ENCODE data around the gene RTN4R. TPM values are rescaled to one million over a fixed set of nuclear protein-coding genes. Genes with fewer than 3 reads are reported as not detected.
"Not testable (repeated sequence)": the region's sequence is repeated elsewhere in the genome, so short reads cannot be mapped to it uniquely, and the experiment has no call there.

Gene RTN4R
- total RNA-seq, 1 donor from 2014 or later, result 9.8 TPM

DNA sequence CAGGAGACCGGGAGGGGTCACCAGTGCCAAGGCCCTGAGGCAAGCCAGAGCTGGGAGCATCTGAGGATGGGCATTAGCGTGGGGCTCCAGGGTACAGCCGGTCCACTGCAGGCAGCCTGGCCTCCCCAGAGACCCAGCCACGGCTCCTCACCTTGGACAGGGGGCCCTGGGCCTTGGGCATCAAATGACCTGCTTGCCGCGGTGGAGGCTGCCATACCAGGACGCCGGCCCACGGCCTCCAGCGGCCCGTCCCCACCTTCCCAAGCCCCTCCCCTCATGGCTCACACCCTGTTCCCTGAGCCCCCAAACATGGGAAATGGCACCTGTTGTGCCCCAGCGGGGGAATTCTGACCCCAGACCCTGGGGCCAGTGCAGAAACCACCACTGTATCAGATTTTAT is 12.7 kb upstream of the RTN4R start:
- H3K27ac ChIP-seq, result no peak overlapping the region
- DNase-seq (no peak), ATAC-seq (no peak)
- H3K4me1 ChIP-seq, result no peaks in the 10 kb centered on the region
- TF ChIP-seq, protein P1, sequence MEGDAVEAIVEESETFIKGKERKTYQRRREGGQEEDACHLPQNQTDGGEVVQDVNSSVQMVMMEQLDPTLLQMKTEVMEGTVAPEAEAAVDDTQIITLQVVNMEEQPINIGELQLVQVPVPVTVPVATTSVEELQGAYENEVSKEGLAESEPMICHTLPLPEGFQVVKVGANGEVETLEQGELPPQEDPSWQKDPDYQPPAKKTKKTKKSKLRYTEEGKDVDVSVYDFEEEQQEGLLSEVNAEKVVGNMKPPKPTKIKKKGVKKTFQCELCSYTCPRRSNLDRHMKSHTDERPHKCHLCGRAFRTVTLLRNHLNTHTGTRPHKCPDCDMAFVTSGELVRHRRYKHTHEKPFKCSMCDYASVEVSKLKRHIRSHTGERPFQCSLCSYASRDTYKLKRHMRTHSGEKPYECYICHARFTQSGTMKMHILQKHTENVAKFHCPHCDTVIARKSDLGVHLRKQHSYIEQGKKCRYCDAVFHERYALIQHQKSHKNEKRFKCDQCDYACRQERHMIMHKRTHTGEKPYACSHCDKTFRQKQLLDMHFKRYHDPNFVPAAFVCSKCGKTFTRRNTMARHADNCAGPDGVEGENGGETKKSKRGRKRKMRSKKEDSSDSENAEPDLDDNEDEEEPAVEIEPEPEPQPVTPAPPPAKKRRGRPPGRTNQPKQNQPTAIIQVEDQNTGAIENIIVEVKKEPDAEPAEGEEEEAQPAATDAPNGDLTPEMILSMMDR (IDR thresholded peaks at IDR 0.05), result no peak
- H3K36me3 ChIP-seq, result no peaks in the 10 kb centered on the region
- intact Hi-C loops (cut with DNase I), result no loop called here
- H3K9me3 ChIP-seq, result no peaks in the 10 kb centered on the region
- H3K27me3 ChIP-seq, result no peaks in the 10 kb centered on the region
- H3K4me3 ChIP-seq, result no peak overlapping the region

DNA sequence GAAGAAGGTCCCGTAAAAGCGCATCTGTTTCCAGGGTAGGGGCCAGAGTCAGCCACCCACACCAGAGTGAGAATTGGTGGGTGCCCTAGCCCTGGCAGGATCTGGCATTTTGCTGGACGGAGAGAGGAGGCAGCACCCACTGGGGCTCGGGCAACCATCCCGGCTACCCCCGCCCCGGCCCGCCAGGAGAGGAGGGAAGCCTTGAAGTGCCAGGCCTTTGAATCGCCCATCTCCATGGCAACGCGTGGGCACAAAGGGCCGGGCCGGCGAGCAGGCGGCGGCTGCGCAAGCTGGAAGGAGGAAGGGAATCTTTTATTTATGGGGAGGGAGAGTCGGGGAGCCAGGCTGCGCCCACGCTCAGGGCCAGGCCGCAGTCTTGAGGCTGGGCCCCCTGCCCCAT is 12.0 kb upstream of the RTN4R start:
- H3K9me3 ChIP-seq, H3K4me3 ChIP-seq: not testable (repeated sequence)

DNA sequence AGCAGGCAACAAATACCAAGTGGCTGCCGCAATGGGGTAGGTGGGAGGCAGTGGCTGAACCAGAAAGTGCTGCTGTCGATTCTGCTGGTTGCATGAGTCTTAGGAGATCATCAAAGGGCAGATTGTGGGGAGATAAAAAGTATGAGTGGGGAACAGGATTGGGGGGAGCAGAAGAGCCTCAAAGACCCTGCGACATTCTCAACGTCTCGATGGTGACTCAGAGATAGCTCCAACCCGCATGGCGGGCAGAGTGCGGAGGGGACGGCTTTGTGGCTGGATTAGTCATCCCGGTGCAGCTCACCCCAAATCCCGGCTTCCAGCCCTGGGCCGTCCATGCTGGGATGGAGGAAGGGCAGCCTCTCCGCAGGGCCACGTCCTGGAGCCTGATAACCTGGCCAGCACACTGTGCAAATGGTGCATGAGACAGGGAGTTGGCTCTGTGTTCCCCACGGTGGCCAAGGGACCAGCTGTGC is 11.6 kb upstream of the RTN4R start:
- no peaks in the 10 kb centered on the region for H3K27me3 ChIP-seq
- no peak overlapping the region for H3K27ac ChIP-seq
- H3K9me3 ChIP-seq, result no peaks in the 10 kb centered on the region
- no peak overlapping the region for H3K4me3 ChIP-seq
- intact Hi-C loops (cut with DNase I), result no loop called here
- H3K4me1 ChIP-seq, result no peaks in the 10 kb centered on the region
- TF ChIP-seq, protein P1 (IDR thresholded peaks at IDR 0.05), result no peak
- DNase-seq (no peak), ATAC-seq (no peak)
- no peaks in the 10 kb centered on the region for H3K36me3 ChIP-seq

More for the DNA sequence above, 12.0 kb upstream of the RTN4R start:
- H3K4me1 ChIP-seq; H3K36me3 ChIP-seq; H3K27me3 ChIP-seq; DNase-seq; ATAC-seq; intact Hi-C loops (cut with DNase I); H3K27ac ChIP-seq: not testable (repeated sequence)

DNA sequence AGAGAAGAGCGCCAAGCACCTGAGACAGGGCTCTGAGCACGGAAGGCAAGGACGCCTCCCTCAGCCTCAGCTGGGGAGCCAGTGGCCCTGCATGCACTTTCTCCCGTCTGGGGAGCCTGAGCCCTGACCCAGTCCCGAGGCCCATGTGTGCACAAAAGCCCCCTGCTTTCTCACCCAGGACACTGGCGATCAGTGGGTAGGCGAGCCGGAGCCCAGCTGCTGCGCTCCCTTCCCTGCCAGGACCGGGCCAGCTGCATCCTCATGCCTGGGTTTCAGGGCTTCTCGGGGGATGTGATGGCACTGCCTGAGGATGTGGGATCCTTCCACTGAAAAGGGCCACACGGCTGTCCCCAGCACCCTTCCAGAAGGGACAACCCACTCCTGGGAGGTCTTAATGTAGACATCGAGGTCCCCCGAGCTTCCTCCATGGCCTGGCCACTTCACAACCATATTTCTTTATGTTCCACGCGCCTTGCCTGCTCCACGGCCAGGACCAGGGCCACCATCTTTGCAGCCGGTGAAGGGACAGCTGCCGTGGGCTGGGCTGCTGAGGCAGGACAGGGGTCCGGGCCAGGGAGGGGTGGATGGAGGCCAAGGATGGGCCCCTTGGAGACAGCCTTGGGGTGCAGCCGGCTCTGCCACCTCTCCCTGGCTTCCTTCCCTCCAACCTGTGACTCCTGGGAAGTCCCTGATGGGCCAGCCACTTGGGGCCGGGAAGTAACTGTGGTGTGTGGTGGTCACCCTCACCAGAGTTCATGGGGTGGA is 10.8 kb upstream of the RTN4R start:
- H3K27me3 ChIP-seq; ATAC-seq; H3K4me3 ChIP-seq; DNase-seq; intact Hi-C loops (cut with DNase I); H3K27ac ChIP-seq; H3K9me3 ChIP-seq; H3K4me1 ChIP-seq; H3K36me3 ChIP-seq: not testable (repeated sequence)

DNA sequence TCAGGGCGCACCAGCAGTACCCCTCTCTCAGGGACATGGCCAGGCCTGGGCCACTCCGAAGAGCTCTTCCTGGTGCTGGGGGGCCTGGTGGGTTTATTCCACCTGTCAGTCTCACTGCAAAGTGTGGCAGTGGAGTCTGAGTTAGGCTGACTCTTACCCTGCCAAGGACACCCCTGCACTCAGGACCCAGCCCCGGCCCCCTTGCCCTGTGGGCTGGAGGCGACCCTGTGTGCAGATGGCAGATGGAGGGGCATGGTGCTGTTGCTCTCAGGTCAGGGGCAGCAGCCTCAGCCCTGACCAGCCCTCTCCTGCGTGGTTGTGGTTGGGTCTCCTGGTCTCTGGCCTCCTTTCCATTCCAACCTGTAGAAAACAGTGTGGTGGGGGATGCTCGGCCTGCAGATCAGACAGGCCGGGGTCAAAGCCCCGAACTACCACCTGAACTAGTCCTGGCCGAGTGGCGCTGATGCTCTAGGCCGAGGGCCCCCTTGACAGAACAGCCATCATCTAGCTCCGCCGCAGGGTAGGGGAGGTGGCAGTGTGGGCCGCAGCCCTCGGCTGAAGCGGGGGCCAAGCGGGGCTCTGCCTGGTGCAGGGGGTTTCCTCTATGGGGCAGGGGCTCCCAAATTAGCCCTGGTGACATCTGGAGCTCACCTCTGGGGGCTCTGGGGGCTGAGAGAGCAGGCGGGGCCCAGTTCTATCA is 10.0 kb upstream of the RTN4R start:
- intact Hi-C loops (cut with DNase I); H3K4me3 ChIP-seq; H3K27me3 ChIP-seq; ATAC-seq; H3K9me3 ChIP-seq; H3K27ac ChIP-seq; DNase-seq; H3K4me1 ChIP-seq; H3K36me3 ChIP-seq: not testable (repeated sequence)

DNA sequence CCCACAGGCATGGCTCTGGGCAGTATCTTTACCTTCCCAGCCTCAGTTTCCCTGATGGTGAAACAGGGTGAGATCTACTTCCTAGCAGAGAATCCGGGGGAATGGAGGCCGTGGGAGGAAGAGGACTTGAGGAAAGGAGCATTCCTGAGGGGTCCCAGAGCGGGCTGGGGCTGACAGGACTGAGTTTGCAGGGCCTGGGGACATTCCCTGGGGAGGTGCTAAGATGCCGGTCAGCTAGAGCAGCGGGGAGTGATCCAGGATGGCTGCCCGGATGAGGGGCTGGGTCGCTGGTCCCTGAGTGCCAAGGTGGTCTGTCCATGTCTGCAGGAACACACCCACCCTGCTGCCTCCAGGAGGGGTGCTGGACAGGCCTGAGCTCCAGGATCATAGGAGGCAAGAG is 8.3 kb upstream of the RTN4R start:
- no peaks in the 10 kb centered on the region for H3K4me1 ChIP-seq
- intact Hi-C loops (cut with DNase I), result no loop called here
- no peak overlapping the region for H3K27ac ChIP-seq
- ATAC-seq (no peak), DNase-seq (no peak)
- TF ChIP-seq, protein P1 (IDR thresholded peaks at IDR 0.05), result no peak
- no peak overlapping the region for H3K4me3 ChIP-seq
- no peaks in the 10 kb centered on the region for H3K27me3 ChIP-seq
- H3K9me3 ChIP-seq, result no peaks in the 10 kb centered on the region
- no peaks in the 10 kb centered on the region for H3K36me3 ChIP-seq

DNA sequence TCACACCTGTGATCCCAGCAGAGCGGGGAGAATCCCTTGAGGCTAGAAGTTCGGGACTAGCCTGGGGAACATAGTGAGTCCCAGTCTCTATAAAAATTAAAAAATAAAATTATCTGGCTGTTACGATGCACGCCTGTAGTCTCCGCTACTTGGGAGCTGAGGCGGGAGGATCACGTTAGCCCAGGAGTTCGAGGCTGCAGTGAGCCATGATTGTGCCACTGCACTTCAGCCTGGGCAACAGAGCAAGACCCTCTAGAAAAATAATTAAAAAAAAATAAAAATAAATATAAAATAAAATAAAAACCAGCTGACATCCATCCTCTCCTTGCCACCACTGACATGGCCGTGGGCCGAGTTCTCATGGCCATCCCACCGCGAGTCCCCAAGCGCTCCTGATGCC is 7.7 kb upstream of the RTN4R start:
- ATAC-seq (no peak), DNase-seq (no peak)
- H3K27me3 ChIP-seq, result no peaks in the 10 kb centered on the region
- no peak overlapping the region for H3K27ac ChIP-seq
- H3K4me1 ChIP-seq, result no peaks in the 10 kb centered on the region
- TF ChIP-seq, protein P1 (IDR thresholded peaks at IDR 0.05), result no peak
- no peaks in the 10 kb centered on the region for H3K36me3 ChIP-seq
- intact Hi-C loops (cut with DNase I), result no loop called here
- H3K9me3 ChIP-seq, result no peaks in the 10 kb centered on the region
- H3K4me3 ChIP-seq, result no peak overlapping the region

DNA sequence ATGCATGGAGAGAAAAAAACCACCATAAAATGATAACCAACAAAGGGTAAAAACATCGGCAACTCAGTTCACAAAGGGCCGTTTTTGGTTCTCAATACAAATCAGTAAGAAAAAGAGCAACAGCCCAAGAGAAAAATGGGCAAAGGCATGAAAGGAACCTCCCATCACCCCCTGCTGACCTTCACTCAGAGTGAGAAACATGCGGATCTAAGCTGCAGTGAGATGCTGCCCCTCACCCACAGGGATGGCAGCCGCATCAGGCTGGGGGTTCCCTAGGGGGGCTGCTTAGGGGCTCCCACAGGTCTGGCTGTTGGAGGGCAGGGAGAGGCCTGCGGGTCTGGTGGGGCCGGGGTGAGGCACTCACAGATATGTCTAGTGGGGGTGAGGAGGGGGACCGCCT is 7.2 kb upstream of the RTN4R start:
- H3K36me3 ChIP-seq; DNase-seq; H3K9me3 ChIP-seq; H3K4me1 ChIP-seq; H3K27ac ChIP-seq; intact Hi-C loops (cut with DNase I); ATAC-seq; H3K4me3 ChIP-seq; H3K27me3 ChIP-seq: not testable (repeated sequence)

DNA sequence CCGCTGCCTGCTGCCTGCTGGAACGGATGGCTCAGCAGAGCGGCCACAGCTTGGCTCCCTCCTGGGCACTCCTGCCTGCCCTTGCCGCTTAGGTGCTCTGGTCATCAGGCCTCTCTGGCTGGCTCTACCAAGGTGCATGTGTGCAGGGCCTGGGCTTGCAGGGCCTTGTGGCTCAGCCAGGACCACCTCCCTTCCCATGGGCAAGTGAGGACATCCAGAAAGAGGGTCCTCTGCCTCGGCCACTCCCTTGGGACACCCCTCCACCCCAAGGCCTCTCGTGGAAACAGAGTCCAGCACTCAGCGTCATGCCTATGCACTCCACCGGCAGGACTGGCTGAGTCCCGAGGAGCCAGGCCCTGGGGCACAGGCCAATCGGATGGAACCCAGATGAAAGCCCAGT is 6.3 kb upstream of the RTN4R start:
- H3K4me3 ChIP-seq; intact Hi-C loops (cut with DNase I); H3K4me1 ChIP-seq; H3K27me3 ChIP-seq; H3K36me3 ChIP-seq; ATAC-seq; H3K9me3 ChIP-seq; DNase-seq; H3K27ac ChIP-seq: not testable (repeated sequence)

All from upper lobe of right lung (tissue), 1 donor.